HL-60 (cell line): Measurements from ENCODE around the gene ERC2.

Experiments used
- DNase-seq, 2 experiments: peaks; one replicate each; pipeline ENCODE4 v3.0.0-alpha.2; 2010 to 2020; ENCODE audit warnings: low read depth in 1 of 2, low spot score in 1 of 2
- H3K27ac ChIP-seq: fragments of 250-450 bp; sonication (Bioruptor Pico); replicated peaks from 2 replicates; pipeline ENCODE4 v1.5.1; 2020; ENCODE audit warnings: mild to moderate bottlenecking, moderate library complexity
- H3K27me3 ChIP-seq: fragments of 250-450 bp; sonication (Bioruptor Pico); 2 replicates; pipeline ENCODE4 v1.5.1; 2021; ENCODE audit warnings: mild to moderate bottlenecking, moderate library complexity; ENCODE audit not compliant: insufficient read depth, poor library complexity, severe bottlenecking
- H3K4me3 ChIP-seq: replicated peaks from 2 replicates; pipeline ENCODE4 v1.5.1; 2011; ENCODE audit warnings: mild to moderate bottlenecking, control low read depth, low read length; ENCODE audit not compliant: insufficient read depth
- GABPA ChIP-seq: IDR thresholded peaks from 2 replicates; pipeline ENCODE4 v1.6.1; 2012; ENCODE audit warnings: low read depth
- POLR2AphosphoS5 ChIP-seq: IDR thresholded peaks from 2 replicates; pipeline ENCODE4 v1.6.1; 2012; ENCODE audit warnings: low read depth
- SPI1 ChIP-seq: IDR thresholded peaks from 2 replicates; pipeline ENCODE4 v1.6.1; 2012; ENCODE audit warnings: low read depth, mild to moderate bottlenecking, borderline replicate concordance
- TF ChIP-seq, protein P1 (sequence below): IDR thresholded peaks from 2 replicates; pipeline ENCODE4 v1.6.1; 2012; ENCODE audit warnings: low read depth; ENCODE audit not compliant: insufficient replicate concordance
- TF ChIP-seq, protein P2 (sequence below): IDR thresholded peaks from one replicate; pipeline ENCODE4 v1.5.1; 2011; ENCODE audit warnings: low read length, control low read depth, inconsistent platforms; ENCODE audit not compliant: insufficient read depth

Gene ERC2

DNA sequence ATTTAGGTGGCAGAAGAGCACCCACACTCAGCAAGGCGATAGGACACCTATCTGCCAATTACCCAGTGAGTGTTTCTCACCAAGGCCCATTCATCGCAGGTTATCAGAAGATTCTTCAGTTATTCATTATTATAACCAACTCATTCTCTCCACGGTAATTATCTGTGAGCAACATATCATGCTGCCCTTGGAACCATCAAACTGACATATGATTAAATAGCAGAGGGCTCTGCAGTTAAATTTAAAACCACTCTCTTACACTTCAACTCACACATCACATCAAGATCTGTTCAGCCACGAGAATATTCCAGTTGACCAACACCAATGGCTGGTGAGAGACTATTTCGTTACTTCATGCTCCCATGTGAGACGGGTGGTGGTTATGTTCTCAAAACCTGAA lies 489.3 kb downstream of the ERC2 start:
- Histone ChIP-seq H3K4me3 (no peak overlapping the region), H3K27me3 (no peaks in the 10 kb centered on the region), H3K27ac (no peak overlapping the region)
- TF ChIP-seq GABPA, result no peak
- DNase-seq, result no peak

- H3K27ac ChIP-seq, result no peak overlapping the region
Measured at GRCh38 chr3:55974421-55975165, 493.7 kb downstream of the ERC2 start.

DNA sequence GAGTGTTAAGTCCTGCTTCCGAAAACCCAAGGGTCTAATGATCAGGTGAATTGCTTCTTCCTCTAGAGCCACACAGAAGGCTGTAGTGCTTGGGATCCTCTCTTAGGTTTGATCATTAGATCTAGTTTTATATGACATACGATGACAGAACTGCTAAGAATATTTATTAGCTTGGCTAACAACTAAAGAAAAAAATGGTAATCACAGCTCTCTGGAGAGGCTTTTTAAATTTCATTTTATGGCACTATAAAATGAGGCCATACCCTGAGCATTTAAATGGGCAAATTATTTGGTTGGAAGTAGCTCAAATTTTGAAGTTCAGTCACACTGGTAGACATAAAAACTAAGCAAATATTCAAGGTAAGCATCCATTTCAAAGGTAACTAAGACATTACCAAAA lies 498.6 kb downstream of the ERC2 start:
- DNase-seq, result no peak
- Histone ChIP-seq H3K4me3 (no peak overlapping the region), H3K27ac (no peak overlapping the region), H3K27me3 (peaks cover 3% of the 10 kb centered on the region)
- TF ChIP-seq, protein P1, sequence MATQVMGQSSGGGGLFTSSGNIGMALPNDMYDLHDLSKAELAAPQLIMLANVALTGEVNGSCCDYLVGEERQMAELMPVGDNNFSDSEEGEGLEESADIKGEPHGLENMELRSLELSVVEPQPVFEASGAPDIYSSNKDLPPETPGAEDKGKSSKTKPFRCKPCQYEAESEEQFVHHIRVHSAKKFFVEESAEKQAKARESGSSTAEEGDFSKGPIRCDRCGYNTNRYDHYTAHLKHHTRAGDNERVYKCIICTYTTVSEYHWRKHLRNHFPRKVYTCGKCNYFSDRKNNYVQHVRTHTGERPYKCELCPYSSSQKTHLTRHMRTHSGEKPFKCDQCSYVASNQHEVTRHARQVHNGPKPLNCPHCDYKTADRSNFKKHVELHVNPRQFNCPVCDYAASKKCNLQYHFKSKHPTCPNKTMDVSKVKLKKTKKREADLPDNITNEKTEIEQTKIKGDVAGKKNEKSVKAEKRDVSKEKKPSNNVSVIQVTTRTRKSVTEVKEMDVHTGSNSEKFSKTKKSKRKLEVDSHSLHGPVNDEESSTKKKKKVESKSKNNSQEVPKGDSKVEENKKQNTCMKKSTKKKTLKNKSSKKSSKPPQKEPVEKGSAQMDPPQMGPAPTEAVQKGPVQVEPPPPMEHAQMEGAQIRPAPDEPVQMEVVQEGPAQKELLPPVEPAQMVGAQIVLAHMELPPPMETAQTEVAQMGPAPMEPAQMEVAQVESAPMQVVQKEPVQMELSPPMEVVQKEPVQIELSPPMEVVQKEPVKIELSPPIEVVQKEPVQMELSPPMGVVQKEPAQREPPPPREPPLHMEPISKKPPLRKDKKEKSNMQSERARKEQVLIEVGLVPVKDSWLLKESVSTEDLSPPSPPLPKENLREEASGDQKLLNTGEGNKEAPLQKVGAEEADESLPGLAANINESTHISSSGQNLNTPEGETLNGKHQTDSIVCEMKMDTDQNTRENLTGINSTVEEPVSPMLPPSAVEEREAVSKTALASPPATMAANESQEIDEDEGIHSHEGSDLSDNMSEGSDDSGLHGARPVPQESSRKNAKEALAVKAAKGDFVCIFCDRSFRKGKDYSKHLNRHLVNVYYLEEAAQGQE, result no peak
- TF ChIP-seq, protein P2, sequence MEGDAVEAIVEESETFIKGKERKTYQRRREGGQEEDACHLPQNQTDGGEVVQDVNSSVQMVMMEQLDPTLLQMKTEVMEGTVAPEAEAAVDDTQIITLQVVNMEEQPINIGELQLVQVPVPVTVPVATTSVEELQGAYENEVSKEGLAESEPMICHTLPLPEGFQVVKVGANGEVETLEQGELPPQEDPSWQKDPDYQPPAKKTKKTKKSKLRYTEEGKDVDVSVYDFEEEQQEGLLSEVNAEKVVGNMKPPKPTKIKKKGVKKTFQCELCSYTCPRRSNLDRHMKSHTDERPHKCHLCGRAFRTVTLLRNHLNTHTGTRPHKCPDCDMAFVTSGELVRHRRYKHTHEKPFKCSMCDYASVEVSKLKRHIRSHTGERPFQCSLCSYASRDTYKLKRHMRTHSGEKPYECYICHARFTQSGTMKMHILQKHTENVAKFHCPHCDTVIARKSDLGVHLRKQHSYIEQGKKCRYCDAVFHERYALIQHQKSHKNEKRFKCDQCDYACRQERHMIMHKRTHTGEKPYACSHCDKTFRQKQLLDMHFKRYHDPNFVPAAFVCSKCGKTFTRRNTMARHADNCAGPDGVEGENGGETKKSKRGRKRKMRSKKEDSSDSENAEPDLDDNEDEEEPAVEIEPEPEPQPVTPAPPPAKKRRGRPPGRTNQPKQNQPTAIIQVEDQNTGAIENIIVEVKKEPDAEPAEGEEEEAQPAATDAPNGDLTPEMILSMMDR, result no peak
- TF ChIP-seq SPI1, result no peak
- no peak for TF ChIP-seq POLR2AphosphoS5
- no peak for TF ChIP-seq GABPA

More at GRCh38 chr3:55974421-55975165, 493.7 kb downstream of the ERC2 start:
- no peak overlapping the region for H3K4me3 ChIP-seq
- H3K27me3 ChIP-seq, result no peaks in the 10 kb centered on the region
- DNase-seq, result no peak
- no peak for TF ChIP-seq SPI1
- TF ChIP-seq, protein P2, result no peak
- TF ChIP-seq POLR2AphosphoS5, result no peak
- TF ChIP-seq, protein P1, result no peak
- TF ChIP-seq GABPA, result no peak

DNA sequence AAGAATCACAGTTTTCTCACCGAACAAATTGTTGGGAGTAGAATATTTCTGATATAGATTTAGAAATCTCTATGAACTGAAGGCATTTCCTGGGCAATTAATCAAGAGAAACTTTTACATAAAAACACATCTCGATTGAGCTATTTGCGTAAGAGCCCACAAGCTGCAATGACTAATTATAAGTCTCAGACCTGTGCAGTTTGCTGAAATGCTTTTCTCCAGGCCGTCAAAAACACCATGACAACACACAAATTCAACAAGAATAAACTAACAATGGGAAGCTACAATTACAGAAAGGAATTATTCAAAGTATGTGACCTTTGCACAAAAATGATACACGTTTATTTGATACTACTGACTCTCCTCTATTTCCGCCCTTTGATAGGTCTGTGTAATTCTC lies 499.9 kb downstream of the ERC2 start:
- Histone ChIP-seq H3K27me3 (peaks cover 3% of the 10 kb centered on the region), H3K4me3 (no peak overlapping the region), H3K27ac (no peak overlapping the region)
- TF ChIP-seq GABPA, result no peak
- TF ChIP-seq, protein P1, result no peak
- TF ChIP-seq SPI1, result no peak
- TF ChIP-seq, protein P2, result no peak
- TF ChIP-seq POLR2AphosphoS5, result no peak
- DNase-seq, result no peak
